ENCODE measurements around the gene FBRSL1. TPM values are rescaled to one million over a fixed set of nuclear protein-coding genes. Genes with fewer than 3 reads are reported as not detected.
"Not testable (repeated sequence)": the region's sequence is repeated elsewhere in the genome, so short reads cannot be mapped to it uniquely, and the experiment has no call there.

The FBRSL1 gene
- total RNA-seq (2014; rRNA removed; shearing (Covaris generic)) = 1.2 and 2.3 TPM in 2 replicates

GRCh38 chr12:132489602-132490266 is at the start of gene FBRSL1:
FBRSL1 (plus strand) TSS chr12:132490151.
- peak; percentile 76 for DNase-seq (ENCODE audit: low read depth)

GRCh38 chr12:132440420-132440819 is 49.5 kb upstream of the FBRSL1 start:
- not testable (repeated sequence) for DNase-seq (ENCODE audit: low read depth)

- DNase-seq (ENCODE audit: low read depth) = no peak
Measured at GRCh38 chr12:132441871-132442863, 47.8 kb upstream of the FBRSL1 start.

- no peak for DNase-seq (ENCODE audit: low read depth)
Measured at GRCh38 chr12:132443091-132443490, 46.9 kb upstream of the FBRSL1 start.

GRCh38 chr12:132444283-132444682 is 45.7 kb upstream of the FBRSL1 start:
- no peak for DNase-seq (ENCODE audit: low read depth)

GRCh38 chr12:132444957-132445883 is 44.7 kb upstream of the FBRSL1 start:
- DNase-seq (ENCODE audit: low read depth) = no peak

- no peak for DNase-seq (ENCODE audit: low read depth)
Measured at GRCh38 chr12:132445884-132446632, 43.9 kb upstream of the FBRSL1 start.

- no peak for DNase-seq (ENCODE audit: low read depth)
Measured at GRCh38 chr12:132446633-132447326, 43.2 kb upstream of the FBRSL1 start.

- DNase-seq (ENCODE audit: low read depth) = no peak
Measured at GRCh38 chr12:132447327-132447720, 42.6 kb upstream of the FBRSL1 start.

GRCh38 chr12:132447731-132448462 is 42.1 kb upstream of the FBRSL1 start:
- DNase-seq (ENCODE audit: low read depth) = no peak

GRCh38 chr12:132448463-132448820 is 41.5 kb upstream of the FBRSL1 start:
- no peak for DNase-seq (ENCODE audit: low read depth)

GRCh38 chr12:132449565-132450417 is 40.2 kb upstream of the FBRSL1 start:
- DNase-seq (ENCODE audit: low read depth) = no peak

GRCh38 chr12:132450418-132451171 is 39.4 kb upstream of the FBRSL1 start:
- DNase-seq (ENCODE audit: low read depth) = no peak

- DNase-seq (ENCODE audit: low read depth) = no peak
Measured at GRCh38 chr12:132451172-132451835, 38.6 kb upstream of the FBRSL1 start.

- no peak for DNase-seq (ENCODE audit: low read depth)
Measured at GRCh38 chr12:132451836-132452195, 38.1 kb upstream of the FBRSL1 start.

- DNase-seq (ENCODE audit: low read depth) = no peak
Measured at GRCh38 chr12:132452596-132453350, 37.2 kb upstream of the FBRSL1 start.
